Stimulated activated naive B cell treated with anti-CD40 and anti-IgM and Interleukin-4, amounts not matched to agents 10 μg/mL and 1 μg/mL and 100 μg/mL, for 72 hours (primary cell): ENCODE results near the gene RAB30.

Experiments
- ATAC-seq, 2 donors: fragments of 150-1000 bp; cut with Tn5 transposase; replicated peaks; 2 replicates each; pipeline ENCODE4 v1.10.0; 2021; ENCODE audit warnings: moderate library complexity in 1 of 2
- DNase-seq: peaks from one replicate; pipeline ENCODE4 v3.0.0; 2021
- H3K27ac Mint-ChIP-seq: one replicate; pipeline ENCODE4 v1.8.0; 2022; ENCODE audit warnings: mild to moderate bottlenecking, mixed read lengths
- H3K27me3 Mint-ChIP-seq, 2 donors: one replicate each; pipeline ENCODE4 v1.8.0; 2022; ENCODE audit warnings: mixed read lengths in 2 of 2
- H3K36me3 Mint-ChIP-seq, 2 donors: one replicate each; pipeline ENCODE4 v1.8.0; 2022; ENCODE audit warnings: mixed read lengths in 2 of 2, mild to moderate bottlenecking in 1 of 2
- H3K4me1 Mint-ChIP-seq, 2 donors: one replicate each; pipeline ENCODE4 v1.8.0; 2022; ENCODE audit warnings: mixed read lengths in 2 of 2, mild to moderate bottlenecking in 1 of 2
- H3K4me3 Mint-ChIP-seq, 2 donors: one replicate each; pipeline ENCODE4 v1.8.0; 2022; ENCODE audit warnings: mild to moderate bottlenecking in 2 of 2, mixed read lengths in 2 of 2, moderate library complexity in 1 of 2
- H3K9me3 Mint-ChIP-seq, 2 donors: one replicate each; pipeline ENCODE4 v1.8.0; 2022; ENCODE audit warnings: mixed read lengths in 2 of 2, mild to moderate bottlenecking in 1 of 2

The RAB30 gene

GRCh38 chr11:83061883-83062282 is 9.8 kb downstream of the RAB30 start:
- H3K4me3 Mint-ChIP-seq, result peak overlapping the region; percentile 65 to 81
- H3K27ac Mint-ChIP-seq, result peak overlapping the region; percentile 98
- ATAC-seq, result peak; percentile 69 to 76
- no peaks in the 10 kb centered on the region for H3K27me3 Mint-ChIP-seq
- H3K9me3 Mint-ChIP-seq, result peaks cover 8 to 12% of the 10 kb centered on the region in 2 donors
- H3K36me3 Mint-ChIP-seq, result peaks cover 43 to 52% of the 10 kb centered on the region in 2 donors
- H3K4me1 Mint-ChIP-seq, result peaks cover 36 to 84% of the 10 kb centered on the region in 2 donors
- DNase-seq, result peak; percentile 64

- Mint-ChIP-seq H3K4me3 (peak overlapping the region; percentile 54 to 81), H3K27me3 (no peaks in the 10 kb centered on the region), H3K9me3 (peaks cover 9 to 12% of the 10 kb centered on the region in 2 donors), H3K36me3 (peaks cover 47 to 56% of the 10 kb centered on the region in 2 donors), H3K4me1 (peaks cover 34 to 85% of the 10 kb centered on the region in 2 donors), H3K27ac (peak overlapping the region; percentile 98)
- no peak for ATAC-seq
- no peak for DNase-seq
These were observed 10.7 kb downstream of the RAB30 start for GRCh38 chr11:83060965-83061364.

DNA sequence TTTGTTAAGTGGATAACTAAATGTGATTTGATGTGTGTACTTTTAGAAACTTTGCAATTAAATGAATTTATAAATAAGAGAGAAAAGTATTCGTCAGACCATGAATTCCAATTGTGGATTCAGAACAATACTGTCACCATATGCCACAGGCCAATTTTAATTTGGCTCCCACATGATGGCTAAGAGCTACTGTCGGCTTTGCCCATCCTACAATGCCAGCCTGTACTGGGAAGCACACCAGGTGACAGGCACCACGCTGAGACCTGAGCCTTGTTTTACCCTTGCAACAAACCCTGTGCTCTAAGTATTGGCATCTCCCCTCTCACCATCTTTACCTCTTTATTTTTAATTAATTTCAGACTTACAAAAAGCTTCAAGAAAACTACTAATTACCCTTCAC is 14.0 kb downstream of the RAB30 start:
- Mint-ChIP-seq H3K27ac (peak overlapping the region; percentile 48), H3K27me3 (no peaks in the 10 kb centered on the region), H3K9me3 (peaks cover 15% of the 10 kb centered on the region in 2 donors), H3K4me3 (peak overlapping the region in 1 of 2 donors; percentile 28), H3K36me3 (peaks cover 59 to 74% of the 10 kb centered on the region in 2 donors), H3K4me1 (peaks cover 46 to 90% of the 10 kb centered on the region in 2 donors)
- ATAC-seq (no peak), DNase-seq (no peak)

DNA sequence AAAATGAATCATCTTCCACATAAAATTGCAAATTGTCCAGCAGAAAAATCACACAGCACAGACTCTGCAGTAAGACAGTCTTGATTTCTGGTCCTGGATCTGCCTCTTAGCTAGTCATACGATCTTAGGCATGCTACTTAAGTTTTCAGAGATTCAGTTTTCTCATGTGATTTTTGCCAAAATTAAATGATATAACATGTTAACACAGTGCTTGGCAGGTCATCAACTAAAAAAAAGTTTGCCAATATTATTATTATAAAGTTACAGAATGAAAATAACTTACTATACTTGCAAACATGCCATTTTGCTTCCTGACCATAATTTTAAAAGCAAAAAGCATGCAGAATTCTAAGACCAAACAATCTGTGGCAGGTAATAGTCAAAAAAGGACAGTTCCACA is 15.1 kb downstream of the RAB30 start:
- no peak for ATAC-seq
- Mint-ChIP-seq H3K9me3 (peaks cover 16% of the 10 kb centered on the region in 2 donors), H3K4me3 (no peak overlapping the region), H3K27ac (peak overlapping the region; percentile 89), H3K4me1 (peaks cover 51 to 89% of the 10 kb centered on the region in 2 donors), H3K36me3 (peaks cover 62 to 82% of the 10 kb centered on the region in 2 donors), H3K27me3 (no peaks in the 10 kb centered on the region)
- no peak for DNase-seq

DNA sequence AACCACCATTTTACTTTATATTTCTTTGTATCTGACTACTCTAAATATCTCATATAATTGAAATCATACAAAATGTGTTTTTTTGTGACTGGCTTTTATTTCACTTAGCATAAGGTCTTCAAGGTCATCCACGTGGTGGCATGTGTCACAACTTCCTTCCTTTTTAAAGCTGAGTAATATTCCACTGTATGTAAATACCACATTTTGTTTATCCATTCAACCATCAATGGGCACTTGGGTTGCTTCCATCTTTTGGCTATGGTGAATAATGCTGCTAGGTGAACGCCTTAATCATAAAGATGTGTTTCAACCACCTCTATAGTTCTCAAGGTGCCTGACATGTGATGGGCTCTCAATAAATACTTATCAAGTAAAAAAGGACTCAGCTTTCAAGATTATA is 15.5 kb downstream of the RAB30 start:
- Mint-ChIP-seq H3K4me3 (peak overlapping the region in 1 of 2 donors; percentile 8), H3K27ac (peak overlapping the region; percentile 89), H3K9me3 (peaks cover 17% of the 10 kb centered on the region in 2 donors), H3K27me3 (no peaks in the 10 kb centered on the region), H3K4me1 (peaks cover 51 to 89% of the 10 kb centered on the region in 2 donors), H3K36me3 (peaks cover 63 to 82% of the 10 kb centered on the region in 2 donors)
- DNase-seq, result no peak
- ATAC-seq, result peak in 1 of 2 donors; percentile 30

DNA sequence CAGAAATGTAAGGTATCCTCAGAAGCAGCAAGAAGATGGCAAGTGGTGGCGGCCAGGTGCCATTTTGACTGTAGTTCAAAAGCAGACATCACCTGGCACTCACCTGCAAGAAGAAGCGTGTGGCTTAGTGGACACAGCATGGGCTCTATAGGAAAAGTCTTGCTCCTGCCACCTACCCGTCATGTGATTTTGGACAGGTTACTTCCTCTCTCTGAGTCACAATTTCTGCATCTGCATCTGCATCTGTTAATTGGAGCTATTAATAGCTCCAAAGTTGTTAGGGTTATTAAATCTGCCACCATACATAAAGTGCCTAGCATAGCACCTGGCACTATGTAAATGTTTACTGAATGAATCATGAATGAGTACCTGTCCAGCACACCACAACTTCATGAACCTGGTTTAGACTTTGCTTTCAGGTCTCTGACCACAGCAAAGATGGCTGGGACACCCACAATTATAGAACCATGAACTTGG is 16.8 kb downstream of the RAB30 start:
- peak; percentile 38 to 56 for ATAC-seq
- Mint-ChIP-seq H3K4me1 (peaks cover 46 to 91% of the 10 kb centered on the region in 2 donors), H3K36me3 (peaks cover 62 to 80% of the 10 kb centered on the region in 2 donors)

DNA sequence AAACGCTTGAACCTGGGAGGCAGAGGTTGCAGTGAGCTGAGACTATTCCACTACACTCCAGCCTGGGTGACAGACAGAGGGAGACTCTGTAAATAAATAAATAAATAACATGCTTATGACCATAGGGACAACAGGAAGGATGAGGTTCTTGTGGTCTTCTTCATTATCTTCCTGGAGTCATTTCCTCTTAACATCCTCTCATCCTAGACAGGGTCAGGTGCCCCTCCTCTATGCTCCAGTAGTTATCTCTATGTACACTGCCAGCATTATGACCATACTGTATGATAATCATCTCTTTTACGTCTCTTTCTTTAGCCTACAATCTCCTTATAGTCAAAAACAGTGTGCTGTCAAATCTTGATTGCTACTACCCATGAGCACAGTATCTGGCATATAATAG is 17.7 kb downstream of the RAB30 start:
- peaks cover 40 to 87% of the 10 kb centered on the region in 2 donors for H3K4me1 Mint-ChIP-seq
- H3K4me3 Mint-ChIP-seq, result peak overlapping the region; percentile 64 to 67
- ATAC-seq (peak; percentile 75 to 78), DNase-seq (no peak)
- H3K27me3 Mint-ChIP-seq, result no peaks in the 10 kb centered on the region
- peak overlapping the region; percentile 95 for H3K27ac Mint-ChIP-seq
- peaks cover 9 to 13% of the 10 kb centered on the region in 2 donors for H3K9me3 Mint-ChIP-seq
- H3K36me3 Mint-ChIP-seq, result peaks cover 53 to 73% of the 10 kb centered on the region in 2 donors

More for the DNA sequence above, 16.8 kb downstream of the RAB30 start:
- Mint-ChIP-seq H3K27me3 (no peaks in the 10 kb centered on the region), H3K9me3 (peaks cover 13% of the 10 kb centered on the region in 2 donors), H3K27ac (peak overlapping the region; percentile 95), H3K4me3 (peak overlapping the region; percentile 64 to 67)
- DNase-seq, result no peak

DNA sequence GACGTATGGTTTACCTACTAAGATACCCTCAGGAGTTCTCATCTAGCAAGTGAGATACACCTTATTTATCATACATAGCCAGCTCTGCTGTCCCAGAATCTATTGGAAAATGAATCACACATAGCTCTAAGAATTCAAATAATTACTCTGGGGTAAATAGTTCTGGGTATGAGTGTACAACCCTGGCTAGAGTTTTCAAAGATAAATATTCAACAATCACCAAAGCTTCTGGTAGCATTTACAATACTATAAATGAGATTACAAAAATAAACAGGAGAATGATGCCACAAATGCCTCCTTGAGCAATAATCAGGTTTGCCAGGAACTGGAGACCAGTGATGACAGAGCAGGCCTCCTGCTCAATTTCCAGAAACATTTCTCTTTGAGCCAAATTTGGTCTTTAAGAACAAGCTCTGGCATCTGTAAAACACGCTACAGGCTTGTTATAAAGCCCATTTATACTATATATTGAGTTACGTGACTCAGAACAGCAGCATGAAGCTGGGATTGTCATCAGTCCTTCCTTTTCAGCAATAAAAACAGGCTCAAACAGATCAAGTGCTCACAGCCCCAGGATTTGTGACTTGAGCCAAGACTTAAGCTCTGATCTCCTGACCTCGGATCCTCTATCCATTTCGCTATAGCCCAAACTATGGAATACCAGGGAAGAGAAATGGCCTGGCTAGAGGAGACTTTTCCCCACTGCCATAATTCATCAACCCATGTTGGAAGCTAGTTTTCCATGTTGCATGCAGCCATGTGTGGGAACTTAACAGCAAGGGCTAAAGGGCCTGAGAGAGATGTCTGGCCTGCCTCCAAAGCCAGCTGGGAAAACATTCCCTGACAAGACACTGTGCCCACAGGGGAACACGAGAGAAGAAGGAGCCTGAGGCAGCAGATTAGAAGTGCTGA is 19.7 kb downstream of the RAB30 start:
- Mint-ChIP-seq H3K9me3 (peaks cover 9 to 13% of the 10 kb centered on the region in 2 donors), H3K4me3 (no peak overlapping the region), H3K4me1 (peaks cover 49 to 88% of the 10 kb centered on the region in 2 donors), H3K36me3 (peaks cover 47 to 74% of the 10 kb centered on the region in 2 donors), H3K27ac (peak overlapping the region; percentile 80), H3K27me3 (no peaks in the 10 kb centered on the region)
- DNase-seq (no peak), ATAC-seq (no peak)

- Mint-ChIP-seq H3K36me3 (peaks cover 21 to 42% of the 10 kb centered on the region in 2 donors), H3K27me3 (no peaks in the 10 kb centered on the region), H3K27ac (peak overlapping the region; percentile 48), H3K9me3 (peaks cover 1 to 3% of the 10 kb centered on the region in 2 donors), H3K4me3 (peak overlapping the region in 1 of 2 donors; percentile 16), H3K4me1 (peaks cover 40 to 91% of the 10 kb centered on the region in 2 donors)
- DNase-seq (no peak), ATAC-seq (peak; percentile 32 to 44)
These were observed 24.0 kb downstream of the RAB30 start for GRCh38 chr11:83047515-83048225.

- DNase-seq (no peak), ATAC-seq (no peak)
- Mint-ChIP-seq H3K27ac (peak overlapping the region; percentile 73), H3K27me3 (no peaks in the 10 kb centered on the region), H3K4me1 (peaks cover 34 to 89% of the 10 kb centered on the region in 2 donors), H3K4me3 (no peak overlapping the region), H3K36me3 (peaks cover 19 to 33% of the 10 kb centered on the region in 2 donors), H3K9me3 (peaks cover 1 to 3% of the 10 kb centered on the region in 2 donors)
These were observed 25.0 kb downstream of the RAB30 start for GRCh38 chr11:83046621-83047172.

DNA sequence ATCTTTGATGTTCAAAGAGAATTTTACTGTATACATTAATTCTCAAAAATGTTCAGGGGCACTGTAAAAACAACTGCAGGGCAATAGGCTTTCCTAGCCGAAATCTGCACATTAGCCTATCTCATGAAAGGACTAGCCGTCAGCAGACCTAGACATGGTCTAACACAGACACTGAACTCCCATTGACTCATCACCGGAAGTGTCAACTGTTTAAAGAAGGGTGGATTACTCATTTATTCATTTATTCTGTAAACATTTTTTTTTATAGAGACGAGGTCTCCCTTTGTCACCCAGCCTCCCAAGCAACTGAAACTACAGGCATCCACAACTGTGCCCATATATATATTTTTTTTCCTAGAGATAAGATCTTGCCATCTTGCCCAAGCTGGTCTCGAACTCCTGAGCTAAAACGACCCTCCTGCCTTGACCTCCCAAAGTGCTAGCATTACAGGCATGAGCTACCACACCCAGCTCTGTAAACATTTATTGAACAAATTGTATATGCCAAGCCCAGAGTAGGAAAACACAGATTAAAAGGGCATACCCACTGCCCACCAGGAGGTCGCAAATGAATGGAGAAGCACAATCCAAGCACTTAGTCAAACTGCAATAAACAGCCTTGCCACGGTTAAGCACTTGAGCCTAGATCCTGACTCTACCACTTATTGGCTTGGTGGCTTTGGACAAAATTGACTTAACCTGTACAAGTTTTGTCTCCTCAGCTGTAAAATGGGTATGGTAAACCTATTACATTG is 26.6 kb downstream of the RAB30 start:
- peaks cover 0 to 1% of the 10 kb centered on the region in 2 donors for H3K9me3 Mint-ChIP-seq
- H3K4me3 Mint-ChIP-seq, result peak overlapping the region in 1 of 2 donors; percentile 17
- peaks cover 13 to 27% of the 10 kb centered on the region in 2 donors for H3K36me3 Mint-ChIP-seq
- H3K27me3 Mint-ChIP-seq, result no peaks in the 10 kb centered on the region
- H3K27ac Mint-ChIP-seq, result peak overlapping the region; percentile 67
- DNase-seq, result no peak
- ATAC-seq, result peak; percentile 54 to 71
- H3K4me1 Mint-ChIP-seq, result peaks cover 36 to 85% of the 10 kb centered on the region in 2 donors

- ATAC-seq (no peak), DNase-seq (no peak)
- Mint-ChIP-seq H3K27me3 (no peaks in the 10 kb centered on the region), H3K27ac (peak overlapping the region; percentile 42), H3K9me3 (peaks cover 4 to 6% of the 10 kb centered on the region in 2 donors), H3K4me1 (peaks cover 37 to 80% of the 10 kb centered on the region in 2 donors), H3K4me3 (no peak overlapping the region), H3K36me3 (peaks cover 23 to 29% of the 10 kb centered on the region in 2 donors)
These were observed 28.6 kb downstream of the RAB30 start for GRCh38 chr11:83042964-83043711.

DNA sequence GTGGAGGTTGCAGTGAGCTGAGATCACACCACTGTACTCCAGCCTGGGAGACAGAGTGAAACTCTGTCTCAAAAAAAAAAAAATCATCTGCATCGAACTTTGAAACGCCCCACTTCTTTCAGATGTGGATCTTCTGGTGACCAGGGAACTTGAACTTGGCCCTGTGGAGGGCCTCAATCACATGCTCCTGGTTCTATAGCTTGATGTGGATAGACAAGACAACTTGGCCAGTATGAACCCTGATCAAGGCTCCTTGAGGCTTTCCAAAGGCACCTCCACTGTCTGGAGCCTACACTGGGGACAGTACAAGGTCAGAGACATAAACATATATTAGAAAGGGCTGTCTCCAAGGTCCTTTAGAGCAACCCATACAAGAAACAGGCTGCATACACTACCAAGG is 30.6 kb downstream of the RAB30 start:
- Mint-ChIP-seq H3K27ac (peak overlapping the region; percentile 82), H3K4me1 (peaks cover 38 to 78% of the 10 kb centered on the region in 2 donors)
- peak in 1 of 2 donors; percentile 14 for ATAC-seq

More for the DNA sequence above, 30.6 kb downstream of the RAB30 start:
- H3K36me3 Mint-ChIP-seq, result peaks cover 33 to 36% of the 10 kb centered on the region in 2 donors
- no peak overlapping the region for H3K4me3 Mint-ChIP-seq
- peaks cover 4 to 6% of the 10 kb centered on the region in 2 donors for H3K9me3 Mint-ChIP-seq
- no peak for DNase-seq
- H3K27me3 Mint-ChIP-seq, result no peaks in the 10 kb centered on the region
